GM18505 (cell line): ENCODE data around the gene MLIP.

Experiments used
- ATAC-seq: cut with Tn5 transposase; IDR thresholded peaks from one replicate; pipeline ENCODE4 v1.9.1; 2021; ENCODE audit not compliant: unreplicated experiment
- POLR2A ChIP-seq: IDR thresholded peaks from 4 replicates; pipeline ENCODE4 v1.6.1; 2011; ENCODE audit warnings: borderline replicate concordance; ENCODE audit not compliant: insufficient read depth, insufficient read length; ENCODE audit errors: extremely low read depth

MLIP gene

GRCh38 chr6:54307439-54307910, 196.2 kb downstream of the MLIP start:
- peak; percentile 45 for ATAC-seq
- TF ChIP-seq POLR2A: no peak

- no peak for TF ChIP-seq POLR2A
Measured at GRCh38 chr6:54308289-54308985, 197.2 kb downstream of the MLIP start, which contains the start of gene TINAG. Gene TINAG (plus strand): TSS chr6:54308441. CDS start chr6:54308551, 110 bp downstream.

GRCh38 chr6:54308986-54309315, 197.7 kb downstream of the MLIP start:
- no peak for TF ChIP-seq POLR2A
- no peak for ATAC-seq

More at GRCh38 chr6:54308289-54308985, 197.2 kb downstream of the MLIP start, which contains the start of gene TINAG:
- peak; percentile 29 for ATAC-seq

GRCh38 chr6:54310377-54311152, 199.3 kb downstream of the MLIP start:
- TF ChIP-seq POLR2A: no peak
- no peak for ATAC-seq

- ATAC-seq: no peak
Measured at GRCh38 chr6:54315656-54316055, 204.4 kb downstream of the MLIP start.

More at GRCh38 chr6:54315656-54316055, 204.4 kb downstream of the MLIP start:
- no peak for TF ChIP-seq POLR2A
